Ecto neural progenitor cell (in vitro differentiated cells): ENCODE results near the gene DDX27.
"Not testable (repeated sequence)": the region's sequence is repeated elsewhere in the genome, so short reads cannot be mapped to it uniquely, and the experiment has no call there.

Source experiments
- DNase-seq: peaks from one replicate; pipeline ENCODE4 v3.0.0-alpha.2; 2018; ENCODE audit warnings: low spot score

The DDX27 gene

GRCh38 chr20:49219091-49219923, at the start of gene DDX27:
Gene DDX27, plus strand, starts transcription at chr20:49219416. Its CDS starts 33 bp downstream, at chr20:49219449.
- DNase-seq: peak; percentile 96

GRCh38 chr20:49169547-49169946, 49.7 kb upstream of the DDX27 start:
- DNase-seq: no peak

- DNase-seq: no peak
Measured at GRCh38 chr20:49170714-49171113, 48.5 kb upstream of the DDX27 start.

GRCh38 chr20:49171909-49172308, 47.3 kb upstream of the DDX27 start:
- DNase-seq: no peak

GRCh38 chr20:49172413-49172812, 46.8 kb upstream of the DDX27 start:
- no peak for DNase-seq

- no peak for DNase-seq
Measured at GRCh38 chr20:49174183-49174582, 45.0 kb upstream of the DDX27 start.

- no peak for DNase-seq
Measured at GRCh38 chr20:49179368-49180277, 39.6 kb upstream of the DDX27 start.

- no peak for DNase-seq
Measured at GRCh38 chr20:49181265-49181877, 37.8 kb upstream of the DDX27 start.

GRCh38 chr20:49183444-49183843, 35.8 kb upstream of the DDX27 start:
- no peak for DNase-seq

- not testable (repeated sequence) for DNase-seq
Measured at GRCh38 chr20:49184084-49184501, 35.1 kb upstream of the DDX27 start.

GRCh38 chr20:49184691-49185070, 34.5 kb upstream of the DDX27 start:
- DNase-seq: no peak

GRCh38 chr20:49185071-49185761, 34.0 kb upstream of the DDX27 start:
- DNase-seq: no peak

GRCh38 chr20:49186535-49187329, 32.5 kb upstream of the DDX27 start:
- peak; percentile 48 for DNase-seq

GRCh38 chr20:49187330-49187850, 31.8 kb upstream of the DDX27 start:
- no peak for DNase-seq

GRCh38 chr20:49187851-49188641, 31.2 kb upstream of the DDX27 start, which contains the start of gene STAU1:
Gene STAU1, minus strand, starts transcription at chr20:49188334. Its CDS starts 22,133 bp downstream, at chr20:49166201.
- peak; percentile 96 for DNase-seq

GRCh38 chr20:49192944-49193518, 26.2 kb upstream of the DDX27 start:
- not testable (repeated sequence) for DNase-seq

- no peak for DNase-seq
Measured at GRCh38 chr20:49199729-49200293, 19.4 kb upstream of the DDX27 start.

GRCh38 chr20:49203011-49203410, 16.2 kb upstream of the DDX27 start:
- no peak for DNase-seq

- DNase-seq: no peak
Measured at GRCh38 chr20:49203746-49204145, 15.5 kb upstream of the DDX27 start.
